Eye (tissue), 1 donor: ENCODE data around the gene ENOSF1.
"Not testable (repeated sequence)": the region's sequence is repeated elsewhere in the genome, so short reads cannot be mapped to it uniquely, and the experiment has no call there.

ENCODE experiments used
- DNase-seq: peaks from one replicate; pipeline ENCODE4 v3.0.0-alpha.2; 2015

Gene ENOSF1

DNA sequence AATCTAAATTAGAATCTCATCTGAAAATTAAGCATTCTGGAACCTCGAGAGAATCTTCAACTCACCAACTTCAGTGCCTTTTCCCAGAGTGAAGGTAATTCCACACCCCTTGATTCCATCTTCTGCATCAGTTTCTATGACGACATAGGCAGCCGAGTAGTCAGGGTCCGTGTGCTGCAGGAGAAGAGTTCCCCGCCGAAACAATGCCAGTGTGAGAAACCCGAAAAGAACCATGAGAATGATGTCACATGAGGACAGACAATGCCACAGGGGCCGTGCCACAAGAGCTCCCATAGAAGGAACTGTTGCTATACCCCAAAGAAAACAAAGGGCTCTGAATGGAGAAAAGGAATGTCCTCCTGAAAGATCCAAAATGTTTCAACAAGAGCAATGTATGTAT is 6.0 kb downstream of the ENOSF1 start:
- DNase-seq = no peak

DNA sequence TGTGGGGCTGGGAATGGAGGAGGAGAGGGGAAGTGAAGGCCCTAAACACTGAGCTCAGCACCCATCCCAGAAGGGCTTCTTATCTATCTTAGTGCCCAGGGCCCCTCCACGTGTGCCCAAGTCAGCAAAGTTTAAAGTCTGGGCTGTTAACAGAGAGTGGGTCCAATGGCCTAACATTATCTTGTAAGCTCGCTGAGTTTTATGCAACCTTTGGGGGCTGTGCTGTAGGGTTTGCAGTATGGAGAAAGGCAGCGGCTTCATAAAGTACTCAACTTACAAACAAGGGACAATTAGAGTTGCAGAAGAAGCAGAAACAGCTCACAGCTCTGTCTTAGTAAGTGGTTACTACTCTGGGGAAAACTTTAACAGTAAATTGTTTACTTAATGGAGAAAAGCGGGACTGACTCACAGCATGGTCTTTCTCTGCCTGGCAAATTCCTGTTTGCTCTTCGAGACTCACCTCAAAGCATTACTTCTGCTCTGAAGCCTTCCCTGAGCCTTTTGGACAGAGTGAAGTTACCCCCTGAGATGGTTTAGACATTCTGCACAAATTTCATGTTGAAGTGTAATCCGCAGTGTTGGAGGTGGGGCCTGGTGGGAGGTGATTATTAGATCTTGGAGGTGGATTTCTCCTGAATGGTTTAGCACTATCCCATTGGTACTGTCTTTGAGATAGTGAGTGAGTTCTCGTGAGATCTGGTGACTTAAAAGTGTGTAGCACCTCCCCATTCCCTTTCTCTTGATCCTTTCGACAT is 9.0 kb downstream of the ENOSF1 start:
- no peak for DNase-seq

DNA sequence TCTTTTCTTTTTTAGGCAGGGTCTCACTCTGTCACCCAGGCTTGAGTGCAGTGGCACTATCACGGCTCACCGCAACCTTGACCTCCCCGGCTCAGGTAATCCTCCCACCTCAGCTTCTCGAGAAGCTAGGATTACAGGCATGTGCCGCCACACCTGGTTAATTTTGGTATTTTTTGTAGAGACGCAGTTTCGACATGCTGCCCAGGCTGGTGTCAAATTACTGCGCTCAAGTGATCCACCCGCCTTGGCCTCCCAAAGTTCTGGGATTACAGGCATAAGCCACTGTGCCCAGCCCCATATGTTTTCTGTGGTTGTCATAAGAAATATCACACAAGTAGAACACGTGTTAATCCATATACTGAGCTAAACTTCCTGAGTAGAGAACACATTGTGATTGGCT is 14.6 kb downstream of the ENOSF1 start:
- DNase-seq = no peak

- DNase-seq = no peak
Observed at GRCh38 chr18:697012-697411, 15.4 kb downstream of the ENOSF1 start.

DNA sequence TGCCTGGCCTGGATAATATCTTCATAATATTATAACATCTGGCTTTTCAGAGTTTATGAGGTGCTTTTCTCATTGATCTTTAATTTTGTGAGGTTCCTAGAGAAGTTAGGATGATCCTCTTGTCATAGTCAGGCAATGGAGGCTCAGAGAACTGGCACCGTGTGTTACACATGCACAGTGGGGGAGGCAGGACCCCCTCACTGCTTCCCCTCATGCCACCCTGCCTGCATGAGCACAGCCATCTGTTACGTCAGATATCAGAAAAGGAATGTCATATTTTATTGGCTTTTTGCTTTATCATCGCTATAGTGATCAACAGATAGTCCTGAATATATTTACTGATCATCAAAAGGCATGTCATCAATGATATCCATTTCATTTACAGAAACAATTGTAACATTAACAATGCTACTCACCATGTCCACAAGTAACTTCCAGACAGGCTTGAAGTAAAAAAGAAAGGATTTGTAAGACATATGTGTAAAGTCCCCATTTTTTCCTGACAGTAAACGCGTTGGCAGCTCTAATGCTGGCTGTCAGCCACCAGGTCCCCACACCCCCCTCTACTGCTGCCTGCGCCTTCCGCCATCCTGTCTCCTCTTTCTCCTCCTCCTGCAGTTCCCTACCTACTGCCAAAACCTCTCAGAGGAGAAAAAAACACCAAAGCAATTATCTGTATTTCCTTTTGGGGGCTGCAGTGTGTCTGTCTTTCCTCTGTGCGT is 18.8 kb downstream of the ENOSF1 start:
- DNase-seq = no peak

DNA sequence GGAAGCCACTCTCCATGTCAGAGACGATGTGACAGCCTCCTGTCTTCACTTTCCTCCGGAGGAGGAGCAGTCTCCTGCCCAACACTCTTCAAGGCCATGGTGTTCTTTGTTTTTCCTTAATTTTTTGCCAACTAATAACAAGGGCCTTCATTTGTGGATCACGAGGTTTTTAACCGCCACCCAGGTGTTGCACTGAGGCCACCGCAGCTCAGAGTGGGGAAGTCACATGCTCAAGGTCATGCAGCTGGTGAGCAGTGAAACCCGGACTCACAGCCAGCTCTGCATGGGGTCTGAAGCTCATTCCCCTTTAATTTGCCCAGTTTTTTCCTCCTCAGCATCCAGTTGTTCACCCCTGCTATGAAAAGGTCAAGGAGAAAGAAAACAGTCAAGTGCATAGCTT is 19.6 kb downstream of the ENOSF1 start:
- DNase-seq = no peak

GRCh38 chr18:688323-688722 is 24.1 kb downstream of the ENOSF1 start:
- DNase-seq = no peak

GRCh38 chr18:686339-687111 is 25.9 kb downstream of the ENOSF1 start:
- peak; percentile 47 for DNase-seq

- DNase-seq = no peak
Observed at GRCh38 chr18:685438-685837, 27.0 kb downstream of the ENOSF1 start.

GRCh38 chr18:683531-683930 is 28.9 kb downstream of the ENOSF1 start:
- no peak for DNase-seq

- no peak for DNase-seq
Observed at GRCh38 chr18:682833-683232, 29.6 kb downstream of the ENOSF1 start.

DNA sequence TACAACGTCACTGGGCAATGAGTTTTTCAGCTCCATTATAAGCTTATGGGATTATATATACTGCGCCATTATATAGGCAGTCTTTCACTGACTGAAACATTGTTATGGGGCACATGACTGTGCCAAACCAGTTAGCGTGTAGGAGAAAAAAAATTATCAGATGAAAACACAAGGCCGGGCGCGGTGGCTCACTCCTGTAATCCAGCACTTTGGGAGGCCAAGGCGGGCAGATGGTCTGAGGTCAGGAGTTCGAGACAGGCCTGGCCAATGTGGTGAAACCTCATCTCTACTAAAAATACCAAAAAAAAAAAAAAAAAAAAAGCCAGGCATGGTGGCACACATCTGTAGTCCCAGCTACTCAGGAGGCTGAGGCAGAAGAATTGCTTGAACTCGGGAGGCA is 30.0 kb downstream of the ENOSF1 start:
- not testable (repeated sequence) for DNase-seq

GRCh38 chr18:681985-682384 is 30.4 kb downstream of the ENOSF1 start:
- no peak for DNase-seq

DNA sequence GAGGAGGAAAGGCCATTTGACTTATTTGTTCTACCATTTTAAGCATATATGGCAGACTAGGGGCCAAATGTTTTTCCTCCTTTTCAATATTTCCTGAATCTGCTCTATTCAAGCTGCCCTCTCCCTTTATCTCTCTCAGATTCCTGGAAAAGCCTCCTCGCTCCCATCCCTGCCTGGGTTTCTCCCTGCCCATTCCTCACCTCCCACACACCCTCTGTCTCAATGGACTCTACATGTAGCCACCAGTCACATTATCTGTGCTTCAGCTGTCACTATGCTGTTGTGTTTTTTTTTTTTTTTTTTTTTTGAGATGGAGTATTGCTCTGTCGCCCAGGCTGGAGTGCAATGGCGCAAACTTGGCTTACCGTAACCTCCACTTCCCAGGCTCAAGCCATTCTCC is 32.0 kb downstream of the ENOSF1 start:
- no peak for DNase-seq

DNA sequence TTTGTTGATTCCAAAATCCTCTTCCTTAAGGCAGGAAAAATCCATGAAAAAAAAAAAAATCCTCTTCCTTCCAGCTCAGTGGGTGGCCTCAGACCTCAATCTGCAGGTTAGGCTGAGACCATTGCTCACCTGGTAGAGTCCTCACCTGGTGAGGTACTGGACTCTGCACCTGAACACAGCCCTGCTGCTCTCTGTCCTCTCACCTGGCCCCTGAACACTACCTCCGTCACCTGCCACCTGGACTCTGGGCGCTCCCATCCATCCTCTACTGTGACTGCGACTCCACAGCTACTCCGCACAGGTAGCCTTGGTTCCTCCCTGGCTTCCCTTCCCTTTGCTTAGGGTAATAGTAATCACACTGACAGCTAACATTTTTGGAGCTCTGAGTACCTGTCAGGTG is 32.9 kb downstream of the ENOSF1 start:
- no peak for DNase-seq

DNA sequence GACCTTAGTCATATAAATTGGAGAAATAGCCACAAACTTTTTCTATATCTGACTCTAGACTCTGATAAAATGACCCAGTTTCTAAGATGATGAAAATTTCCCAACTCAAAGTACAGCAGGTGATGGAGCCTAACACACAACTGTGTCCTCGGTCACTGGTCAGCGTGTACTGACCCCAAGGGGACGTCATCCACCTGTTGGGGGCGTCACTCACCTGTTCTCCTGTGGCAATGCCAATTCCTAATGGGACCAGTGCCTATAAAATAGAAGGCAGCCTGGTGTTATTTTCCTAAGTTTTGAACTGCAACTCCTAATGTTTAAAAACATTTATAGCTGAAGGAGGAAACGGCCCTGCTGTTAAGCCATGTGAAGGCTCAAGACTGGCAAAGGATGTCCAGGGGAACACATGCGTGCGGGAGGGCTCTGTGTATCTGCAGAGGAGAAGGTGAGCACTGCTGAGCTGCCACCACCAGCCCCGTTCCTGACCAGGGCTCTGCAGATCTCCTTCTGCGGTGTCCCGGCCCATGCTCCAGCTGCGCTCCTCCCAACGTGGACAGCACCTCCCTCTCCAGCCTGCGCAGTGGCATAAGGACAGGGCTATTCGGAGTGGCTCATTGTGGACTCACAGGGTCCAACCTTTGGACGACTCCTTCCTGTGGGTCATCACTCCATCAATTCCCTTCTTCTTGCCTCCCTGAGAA is 33.8 kb downstream of the ENOSF1 start:
- DNase-seq = no peak

DNA sequence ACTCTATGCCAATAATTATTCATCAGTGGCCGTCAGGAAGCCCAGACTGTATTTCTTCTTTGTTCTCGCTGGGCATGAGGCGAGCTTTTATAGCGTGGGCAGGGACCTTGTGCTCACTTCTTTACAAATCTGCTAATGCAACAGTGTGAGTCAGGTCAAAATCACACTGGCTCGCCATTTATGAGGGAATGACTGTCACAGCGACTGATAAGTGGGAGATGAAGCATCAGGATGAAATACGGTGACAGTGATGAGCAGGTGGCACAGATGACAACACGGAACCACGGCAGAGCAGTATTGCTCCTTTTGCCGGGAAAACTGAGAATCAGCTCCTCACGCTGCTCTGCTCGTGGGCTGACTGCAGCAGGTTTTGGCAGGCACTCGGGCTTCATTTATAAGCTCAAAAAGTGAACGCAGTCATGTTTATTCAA is 34.5 kb downstream of the ENOSF1 start:
- peak; percentile 43 for DNase-seq

- DNase-seq = no peak
Observed at GRCh38 chr18:677145-677544, 35.3 kb downstream of the ENOSF1 start.

- DNase-seq = peak; percentile 82
Observed at GRCh38 chr18:676736-677135, 35.7 kb downstream of the ENOSF1 start.

DNA sequence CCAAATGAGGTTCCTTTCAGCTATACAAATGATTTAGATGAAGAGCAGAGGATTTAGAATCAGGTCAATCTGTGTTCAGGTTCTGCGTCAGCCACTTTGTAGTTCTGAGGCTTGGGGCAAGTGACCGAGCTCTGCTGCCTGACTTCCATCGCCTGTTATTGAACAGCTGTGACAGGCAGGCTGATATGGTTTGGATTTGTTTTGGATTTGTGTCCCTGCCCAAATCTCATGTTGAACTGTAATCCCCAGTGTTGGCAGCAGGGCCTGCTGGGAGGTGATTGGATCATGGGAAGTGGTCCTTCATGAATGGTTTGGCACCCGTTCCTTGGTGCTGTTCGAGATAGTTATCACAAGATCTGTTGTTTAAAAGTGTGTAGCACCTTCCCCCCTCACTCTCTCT is 36.4 kb downstream of the ENOSF1 start:
- DNase-seq = peak; percentile 18

DNA sequence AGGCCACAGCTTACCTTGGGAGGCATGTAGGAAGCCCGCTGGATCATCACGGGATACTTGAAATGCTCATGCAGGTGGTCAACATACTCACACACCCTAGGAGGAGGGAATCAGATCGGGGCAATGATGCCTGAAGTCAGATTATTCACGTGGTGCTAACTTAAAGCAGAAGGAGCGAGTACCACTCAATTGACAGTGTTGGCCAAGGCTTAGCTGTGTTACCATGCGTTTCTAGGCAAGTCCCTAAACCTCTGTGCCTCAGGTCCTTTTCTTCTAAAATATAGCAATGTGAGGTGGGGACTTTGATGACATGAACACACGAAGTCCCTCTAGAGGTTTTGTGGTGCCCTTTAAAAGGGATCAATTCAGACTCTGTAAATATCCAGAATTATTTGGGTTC is 37.1 kb downstream of the ENOSF1 start:
- DNase-seq = no peak

DNA sequence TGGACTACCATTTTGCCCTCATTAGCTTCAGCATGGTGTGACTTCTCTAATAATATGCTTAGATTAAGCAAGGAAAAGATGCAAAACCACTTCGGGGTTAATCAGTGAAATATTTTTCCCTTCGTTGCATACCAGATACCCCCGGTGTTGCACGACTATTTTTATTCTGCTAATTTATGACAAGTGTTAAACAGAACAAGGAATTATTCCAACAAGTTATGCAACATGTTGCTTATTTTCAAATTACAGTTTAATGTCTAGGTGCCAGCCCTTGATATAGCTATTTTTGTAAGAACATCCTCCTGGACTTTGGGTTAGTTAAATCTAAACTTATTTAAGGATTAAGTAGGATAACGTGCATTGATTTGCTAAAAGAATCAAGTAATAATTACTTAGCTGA is 38.7 kb downstream of the ENOSF1 start:
- DNase-seq = no peak

GRCh38 chr18:673317-673716 is 39.1 kb downstream of the ENOSF1 start:
- DNase-seq = no peak
